MG63 (cell line): Measurements from ENCODE around the gene FRAS1. TPM values are rescaled to one million over a fixed set of nuclear protein-coding genes. Genes with fewer than 3 reads are reported as not detected.

Source experiments
- DNase-seq: peaks from one replicate; pipeline ENCODE4 v3.0.0-alpha.2; 2020
- H3K27me3 ChIP-seq: fragments of 250-450 bp; sonication (Bioruptor Pico); 2 replicates; pipeline ENCODE4 v1.5.1; 2020; ENCODE audit warnings: mild to moderate bottlenecking, moderate library complexity
- H3K36me3 ChIP-seq: fragments of 250-450 bp; sonication (Bioruptor Pico); 2 replicates; pipeline ENCODE4 v1.5.1; 2020; ENCODE audit warnings: mild to moderate bottlenecking, moderate library complexity
- H3K4me3 ChIP-seq: fragments of 250-450 bp; sonication (Bioruptor Pico); 2 replicates; pipeline ENCODE4 v1.5.1; 2020; ENCODE audit warnings: mild to moderate bottlenecking, moderate library complexity
- H3K9me3 ChIP-seq: fragments of 250-450 bp; sonication (Bioruptor Pico); 2 replicates; pipeline ENCODE4 v1.5.1; 2020; ENCODE audit warnings: mild to moderate bottlenecking, moderate library complexity
- total RNA-seq: library from RNA; depleted of rRNA; stranded (reverse); fragments of >200 nt; shearing (Covaris generic); gene quantifications from 2 replicates; pipeline ENCODE4 v1.2.3, GENCODE V29; 2014; ENCODE audit warnings: low replicate concordance

FRAS1 gene
- total RNA-seq, 1 experiment from 2014 or later = 0.03 TPM

DNA sequence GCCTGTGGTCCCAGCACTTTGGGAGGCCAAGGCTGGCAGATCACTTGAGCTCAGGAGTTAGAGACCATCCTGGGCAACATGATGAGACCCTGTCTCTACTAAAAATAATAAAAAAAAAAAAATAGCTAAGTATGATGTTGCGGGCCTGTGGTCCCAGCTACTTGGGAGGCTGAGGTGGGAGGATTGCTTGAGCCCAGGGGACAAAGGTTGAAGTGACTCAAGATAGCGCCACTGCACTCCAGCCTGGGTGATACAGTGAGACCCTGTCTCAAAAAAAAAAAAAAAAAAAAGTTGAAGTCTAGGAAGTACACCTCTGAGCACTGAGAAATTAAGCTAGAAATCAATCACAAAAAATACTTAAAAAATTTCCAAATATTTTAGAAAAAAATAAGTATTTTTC is 86.5 kb downstream of the FRAS1 start:
- Histone ChIP-seq H3K4me3 (no peak overlapping the region), H3K27me3 (no peaks in the 10 kb centered on the region), H3K36me3 (no peaks in the 10 kb centered on the region), H3K9me3 (no peaks in the 10 kb centered on the region)
- DNase-seq = no peak

DNA sequence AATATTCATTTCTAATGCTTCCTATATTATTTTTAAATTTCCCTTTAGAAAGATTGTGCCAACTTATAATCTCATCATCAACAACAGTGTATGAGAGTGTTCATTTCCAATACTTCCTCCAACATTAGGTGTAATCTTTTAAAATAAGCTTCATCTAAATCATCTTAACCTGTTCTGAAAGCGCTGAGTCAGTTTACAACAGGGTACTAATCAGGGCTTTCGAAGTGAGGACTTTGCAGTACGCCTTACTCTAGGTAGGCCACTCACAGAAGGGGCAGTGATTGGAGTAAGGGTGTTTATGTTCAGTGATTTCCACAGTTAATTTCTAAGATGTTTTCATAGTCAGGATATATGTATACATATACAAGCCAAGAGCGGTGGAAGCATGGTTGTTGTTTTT is 87.9 kb downstream of the FRAS1 start:
- DNase-seq = no peak
- Histone ChIP-seq H3K9me3 (no peaks in the 10 kb centered on the region), H3K36me3 (no peaks in the 10 kb centered on the region), H3K27me3 (no peaks in the 10 kb centered on the region), H3K4me3 (no peak overlapping the region)

DNA sequence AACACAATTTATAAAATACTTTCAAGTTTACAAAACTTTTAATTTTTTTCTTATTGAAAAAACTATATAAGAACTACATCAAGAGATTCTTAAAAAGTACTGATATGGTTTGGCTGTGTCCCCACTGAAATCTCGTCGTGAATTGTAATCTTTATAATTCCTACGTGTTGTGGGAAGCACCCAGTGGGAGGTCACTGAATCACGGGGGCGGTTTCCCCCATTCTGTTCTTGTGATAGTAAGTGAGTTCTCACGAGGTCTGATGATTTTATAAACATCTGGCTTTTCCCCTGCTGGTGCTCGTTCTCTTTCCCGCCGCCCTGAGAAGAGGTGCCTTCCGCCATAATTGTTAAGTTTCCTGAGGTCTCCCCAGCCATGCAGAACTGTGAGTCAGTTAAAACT is 88.5 kb downstream of the FRAS1 start:
- H3K27me3 ChIP-seq = no peaks in the 10 kb centered on the region

DNA sequence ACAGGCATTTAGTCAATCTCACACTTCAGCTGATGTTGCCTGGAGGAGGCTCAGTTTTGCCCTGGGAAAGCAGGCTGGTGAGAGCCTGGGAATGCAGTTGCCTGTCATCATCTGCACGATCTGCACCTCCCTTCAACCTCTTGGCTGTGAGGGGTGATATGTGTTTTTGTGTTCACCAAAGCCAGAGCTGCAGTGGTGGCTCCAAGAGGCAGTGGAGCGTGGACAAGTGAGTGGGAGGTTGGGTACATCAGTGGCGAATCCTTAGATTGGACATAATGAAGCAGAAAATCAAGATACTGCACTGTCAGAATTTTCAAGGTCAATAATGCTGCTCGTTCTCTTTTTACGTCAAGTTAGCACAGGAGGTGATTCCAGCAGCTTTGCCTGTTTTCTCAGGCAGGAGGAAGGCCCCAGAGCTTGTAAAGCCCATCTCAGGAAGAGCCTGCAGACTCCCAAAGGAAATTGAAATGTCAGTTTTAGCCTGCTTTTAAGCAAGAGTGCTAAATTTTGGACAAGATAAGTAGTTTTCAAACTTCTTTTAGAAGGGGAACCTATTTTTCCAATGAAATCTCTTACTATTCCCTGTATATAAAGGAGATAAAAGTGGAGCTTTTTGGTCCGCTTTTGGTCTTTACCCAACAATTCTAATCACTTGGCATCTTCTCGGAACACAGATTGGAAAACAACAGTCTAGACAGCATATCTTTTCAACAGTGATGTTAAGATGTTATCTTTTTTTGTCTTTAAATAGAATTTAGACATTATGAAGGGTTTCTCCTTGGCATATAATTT is 92.8 kb downstream of the FRAS1 start:
- no peak for DNase-seq
- Histone ChIP-seq H3K36me3 (no peaks in the 10 kb centered on the region), H3K4me3 (no peak overlapping the region), H3K27me3 (no peaks in the 10 kb centered on the region), H3K9me3 (no peaks in the 10 kb centered on the region)

More for the DNA sequence above, 88.5 kb downstream of the FRAS1 start:
- no peaks in the 10 kb centered on the region for H3K9me3 ChIP-seq
- DNase-seq = no peak
- no peak overlapping the region for H3K4me3 ChIP-seq
- H3K36me3 ChIP-seq = no peaks in the 10 kb centered on the region

DNA sequence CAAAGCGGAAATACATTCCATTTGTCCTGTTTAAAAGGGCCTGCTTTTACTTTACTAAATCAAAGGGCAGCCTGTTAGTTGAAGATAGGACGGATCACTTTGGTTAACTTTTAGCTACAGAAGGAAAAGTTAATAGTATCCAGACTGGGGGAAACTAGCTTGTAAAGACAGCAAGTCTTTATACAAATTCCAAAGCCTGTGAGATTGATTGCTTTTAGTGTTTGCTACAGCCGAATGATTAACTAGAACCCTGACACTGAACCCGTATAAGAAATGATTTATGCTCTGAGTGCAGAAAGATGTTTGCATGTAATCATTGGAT is 93.4 kb downstream of the FRAS1 start:
- Histone ChIP-seq H3K27me3 (no peaks in the 10 kb centered on the region), H3K9me3 (no peaks in the 10 kb centered on the region), H3K4me3 (no peak overlapping the region), H3K36me3 (no peaks in the 10 kb centered on the region)
- no peak for DNase-seq

DNA sequence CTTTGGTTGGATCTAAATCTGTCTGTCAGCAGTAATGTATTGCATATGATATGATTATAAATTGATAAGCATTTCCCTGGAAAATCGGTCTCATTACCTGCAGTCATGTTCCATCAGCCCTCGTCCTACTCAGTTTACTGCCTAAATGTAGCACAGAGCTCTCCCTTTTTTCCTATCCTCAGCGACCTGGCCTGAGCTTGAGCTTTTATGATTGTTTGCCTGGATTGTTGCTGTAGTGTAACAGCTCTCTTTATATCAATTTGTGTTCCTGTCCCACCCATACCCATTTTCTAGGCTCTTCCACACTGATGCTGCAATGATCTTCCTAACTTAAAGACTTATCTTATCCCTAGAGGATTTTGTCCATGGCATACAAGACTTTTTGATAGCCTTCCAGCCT is 95.7 kb downstream of the FRAS1 start:
- no peak overlapping the region for H3K4me3 ChIP-seq
- H3K27me3 ChIP-seq = no peaks in the 10 kb centered on the region
- DNase-seq = no peak
- H3K9me3 ChIP-seq = no peaks in the 10 kb centered on the region
- H3K36me3 ChIP-seq = no peaks in the 10 kb centered on the region

DNA sequence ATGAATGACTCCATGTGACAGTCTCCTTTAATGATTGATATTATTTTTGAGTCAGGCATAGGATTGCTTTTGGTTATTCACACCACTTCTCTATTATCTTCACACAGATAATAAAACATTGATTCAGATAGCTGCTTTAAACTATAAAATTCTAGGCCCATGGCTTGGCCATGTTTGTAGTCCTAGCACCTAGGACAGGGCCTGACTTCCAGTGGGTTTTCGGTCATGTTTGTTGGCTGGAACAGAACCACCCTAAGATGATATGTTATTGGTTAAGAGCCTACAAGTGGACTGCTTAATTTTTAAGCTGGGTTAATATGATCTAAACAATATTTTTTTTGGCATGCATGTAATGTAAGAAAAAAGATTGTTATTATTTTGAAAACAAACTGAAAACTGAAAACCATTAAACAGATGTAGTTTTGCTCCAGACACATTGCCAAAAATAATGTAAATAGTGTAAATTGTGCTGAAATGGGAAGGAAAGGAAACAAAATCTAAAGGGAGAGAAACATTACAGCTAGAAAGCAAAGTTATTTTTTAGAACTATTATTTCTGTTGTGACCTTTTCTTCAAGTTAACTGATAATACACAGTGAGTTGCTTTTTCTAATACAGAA is 98.0 kb downstream of the FRAS1 start:
- H3K9me3 ChIP-seq = no peaks in the 10 kb centered on the region
- H3K4me3 ChIP-seq = no peak overlapping the region
- no peaks in the 10 kb centered on the region for H3K27me3 ChIP-seq
- DNase-seq = no peak
- H3K36me3 ChIP-seq = no peaks in the 10 kb centered on the region

DNA sequence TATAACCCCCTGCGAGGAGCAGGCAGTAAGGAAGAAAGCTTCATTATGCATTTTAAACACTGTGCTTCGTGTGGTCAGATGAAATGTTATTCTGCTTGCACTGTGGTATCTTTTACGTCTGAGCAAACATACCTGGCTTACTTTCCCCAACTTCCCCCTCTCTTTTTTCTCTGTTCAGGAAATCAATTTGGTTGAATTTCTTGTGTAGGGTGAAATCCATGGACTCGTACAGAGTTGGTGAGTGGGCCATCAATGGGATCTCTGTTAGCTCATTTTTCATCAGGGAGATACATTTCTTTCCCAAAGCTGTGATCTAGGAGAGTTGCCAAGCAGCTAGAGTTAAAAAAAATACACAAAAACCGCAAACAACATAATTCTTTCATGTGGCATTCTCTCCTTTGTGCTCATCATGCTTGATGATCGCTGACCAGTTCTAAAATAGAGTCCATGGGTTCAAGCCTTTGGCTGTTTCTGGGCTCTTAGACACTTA is 98.5 kb downstream of the FRAS1 start:
- Histone ChIP-seq H3K36me3 (no peaks in the 10 kb centered on the region), H3K9me3 (no peaks in the 10 kb centered on the region), H3K4me3 (no peak overlapping the region), H3K27me3 (no peaks in the 10 kb centered on the region)
- no peak for DNase-seq

DNA sequence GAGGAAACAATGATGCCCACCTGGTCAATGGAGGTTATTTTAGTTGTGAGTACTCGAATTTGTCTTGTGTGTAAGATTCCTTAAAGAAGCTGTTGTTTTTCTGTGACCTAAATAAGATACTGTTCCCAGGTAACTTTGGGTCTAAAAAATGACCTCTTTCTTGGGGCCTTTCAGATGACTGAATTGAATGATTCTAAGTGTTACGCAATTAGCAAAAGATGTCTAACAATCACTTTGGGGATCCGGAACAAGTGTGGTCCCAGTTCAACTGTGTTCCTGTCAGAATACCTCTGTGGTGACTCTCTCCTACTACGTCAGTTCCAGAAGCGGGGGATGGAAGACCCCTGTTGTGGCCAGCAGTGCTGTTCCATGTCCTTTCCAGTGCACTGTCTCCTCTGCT is 99.4 kb downstream of the FRAS1 start:
- Histone ChIP-seq H3K4me3 (no peak overlapping the region), H3K9me3 (no peaks in the 10 kb centered on the region), H3K36me3 (no peaks in the 10 kb centered on the region), H3K27me3 (no peaks in the 10 kb centered on the region)
- no peak for DNase-seq

DNA sequence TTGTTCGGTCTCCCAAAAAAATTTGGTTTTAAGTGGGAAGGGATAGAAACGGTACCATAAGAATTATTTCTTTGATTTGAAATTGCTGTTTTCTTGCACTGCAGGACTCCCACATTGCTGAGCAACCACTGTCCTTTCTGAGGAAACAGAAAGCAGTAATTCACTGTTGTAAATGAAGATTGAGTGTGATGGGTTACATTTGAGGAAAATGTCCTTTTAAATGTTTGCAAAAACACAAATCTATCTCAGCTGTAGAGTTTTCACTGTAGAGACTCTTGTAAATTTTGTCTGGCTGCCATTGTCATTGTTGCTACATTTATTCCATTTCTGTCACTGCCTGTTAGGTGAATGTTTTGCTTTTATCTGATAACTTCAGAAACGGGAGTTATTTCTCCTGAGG is 105.2 kb downstream of the FRAS1 start:
- no peak overlapping the region for H3K4me3 ChIP-seq
- DNase-seq = no peak
- H3K27me3 ChIP-seq = no peaks in the 10 kb centered on the region; the same call in 1 of the 2 replicates
- H3K36me3 ChIP-seq = no peaks in the 10 kb centered on the region
- no peaks in the 10 kb centered on the region for H3K9me3 ChIP-seq

DNA sequence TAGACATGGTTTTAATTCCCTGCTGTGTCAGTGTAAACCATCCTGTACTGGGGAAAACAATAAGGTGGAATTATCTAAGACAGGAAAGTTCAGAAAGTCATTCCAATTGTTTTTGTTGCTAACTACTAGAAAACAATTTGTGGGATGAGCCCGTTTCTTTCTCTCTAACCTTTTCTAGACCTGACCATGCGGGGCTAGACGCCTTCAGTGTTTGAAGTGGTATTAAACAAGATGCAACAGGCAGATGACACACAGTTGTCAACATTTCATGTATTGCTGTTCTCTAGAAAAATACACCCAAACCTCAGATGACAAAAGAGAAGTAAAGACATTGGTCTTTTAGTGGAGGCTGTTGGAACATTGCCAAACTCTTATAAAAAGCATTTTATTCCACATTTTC is 105.7 kb downstream of the FRAS1 start:
- Histone ChIP-seq H3K27me3 (no peaks in the 10 kb centered on the region; the same call in 1 of the 2 replicates), H3K9me3 (no peaks in the 10 kb centered on the region), H3K4me3 (no peak overlapping the region), H3K36me3 (no peaks in the 10 kb centered on the region)
- DNase-seq = no peak

DNA sequence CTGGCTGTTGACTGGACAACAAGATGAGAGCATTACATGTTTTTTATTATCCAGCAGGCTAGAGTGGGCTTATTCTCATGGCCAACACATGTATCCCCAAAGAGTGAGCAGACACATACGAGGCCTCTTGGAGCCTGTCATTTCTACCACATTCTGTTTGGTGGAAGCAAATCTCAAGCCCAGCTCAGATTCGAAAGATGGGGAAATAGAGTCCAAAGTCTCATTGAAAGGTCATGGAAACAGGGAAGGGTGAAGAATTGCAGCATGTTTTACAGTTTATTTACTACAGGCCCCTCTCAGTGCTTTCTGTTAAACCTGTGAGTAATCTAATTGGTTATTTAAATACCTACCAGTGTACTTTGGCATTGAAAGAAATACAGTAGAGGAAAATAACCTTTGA is 108.6 kb downstream of the FRAS1 start:
- no peaks in the 10 kb centered on the region; the same call in 1 of the 2 replicates for H3K27me3 ChIP-seq

DNA sequence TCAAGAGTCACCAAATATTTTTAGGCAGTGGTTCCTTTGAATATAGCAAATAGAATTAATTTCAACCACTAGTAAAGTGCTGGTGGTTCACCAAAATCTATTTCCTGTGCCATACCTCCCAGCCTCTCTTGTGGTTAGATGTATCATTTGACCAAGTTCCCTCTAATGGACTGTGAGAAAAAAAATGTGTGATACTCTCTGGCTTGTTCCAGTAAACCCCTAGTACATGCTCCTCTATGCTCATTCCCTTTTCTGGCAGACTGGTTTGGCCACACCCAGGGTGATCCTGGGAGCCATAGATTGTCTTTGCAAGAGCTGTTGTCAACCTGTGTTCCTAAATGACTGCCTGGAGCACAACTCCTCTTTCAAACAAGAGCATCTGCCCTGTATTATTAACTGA is 109.5 kb downstream of the FRAS1 start:
- no peak for DNase-seq
- H3K4me3 ChIP-seq = no peak overlapping the region
- H3K36me3 ChIP-seq = no peaks in the 10 kb centered on the region
- H3K9me3 ChIP-seq = no peaks in the 10 kb centered on the region
- H3K27me3 ChIP-seq = no peaks in the 10 kb centered on the region; the same call in 1 of the 2 replicates

More for the DNA sequence above, 108.6 kb downstream of the FRAS1 start:
- no peak for DNase-seq
- Histone ChIP-seq H3K36me3 (no peaks in the 10 kb centered on the region), H3K9me3 (no peaks in the 10 kb centered on the region), H3K4me3 (no peak overlapping the region)

DNA sequence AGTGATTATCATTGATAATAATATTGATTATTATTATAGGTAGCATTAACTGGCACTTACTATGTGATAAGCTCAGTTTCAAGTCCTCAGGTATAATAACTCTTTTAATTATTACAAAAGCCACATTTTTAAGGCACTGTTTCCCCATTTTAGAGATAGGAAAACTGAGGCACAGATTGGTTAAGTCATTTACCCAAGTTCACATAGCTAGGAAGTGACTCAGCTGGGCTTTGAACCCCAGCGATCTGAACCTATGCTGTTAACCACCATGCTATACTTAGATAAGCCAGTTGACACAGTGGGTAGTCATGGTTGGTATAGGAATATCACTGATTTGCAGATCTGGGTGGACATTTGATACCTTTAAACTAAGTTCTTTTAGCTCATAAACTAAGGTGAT is 110.4 kb downstream of the FRAS1 start:
- Histone ChIP-seq H3K36me3 (no peaks in the 10 kb centered on the region), H3K9me3 (no peaks in the 10 kb centered on the region), H3K4me3 (no peak overlapping the region), H3K27me3 (no peaks in the 10 kb centered on the region; the same call in 1 of the 2 replicates)
- no peak for DNase-seq

DNA sequence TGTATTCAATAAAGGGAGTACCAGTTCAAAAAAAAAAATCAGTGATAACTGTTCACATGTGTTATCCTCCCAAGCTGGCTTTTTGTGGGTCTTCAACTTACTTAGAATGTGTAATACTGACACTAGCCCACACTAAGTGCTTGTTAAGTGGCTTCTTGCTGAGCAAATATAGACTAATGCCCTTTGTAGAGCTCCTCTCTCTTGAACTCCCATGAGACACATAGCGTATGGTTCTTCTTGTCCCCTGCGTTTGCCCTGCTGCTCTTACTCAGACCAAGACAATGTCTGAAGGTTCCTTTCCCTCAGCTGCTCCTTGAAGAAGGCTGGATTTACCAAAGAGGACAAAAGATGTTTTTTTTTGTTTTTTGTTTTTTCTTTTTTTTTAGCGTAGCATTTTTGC is 110.9 kb downstream of the FRAS1 start:
- Histone ChIP-seq H3K4me3 (no peak overlapping the region), H3K27me3 (no peaks in the 10 kb centered on the region; the same call in 1 of the 2 replicates), H3K9me3 (no peaks in the 10 kb centered on the region), H3K36me3 (no peaks in the 10 kb centered on the region)
- DNase-seq = no peak

DNA sequence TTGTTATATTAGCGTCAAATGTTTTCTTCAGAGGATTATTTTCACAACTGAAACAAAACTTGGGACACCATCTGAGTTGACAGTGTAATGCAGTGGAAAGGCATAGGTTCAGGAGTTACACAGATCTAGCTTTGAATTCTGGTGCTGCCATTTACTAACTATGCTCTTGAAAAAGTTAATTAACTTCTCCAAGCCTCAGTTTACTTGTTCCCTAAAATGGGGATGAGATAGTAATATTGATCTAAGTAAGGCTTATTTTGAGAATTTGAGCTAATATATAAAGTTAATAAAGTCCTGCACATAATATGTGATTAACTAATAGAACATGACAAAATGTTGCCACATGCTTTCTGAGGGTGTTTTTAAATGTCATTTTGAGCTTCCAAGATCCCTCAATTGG is 112.6 kb downstream of the FRAS1 start:
- no peak for DNase-seq
- Histone ChIP-seq H3K27me3 (no peaks in the 10 kb centered on the region; the same call in 1 of the 2 replicates), H3K9me3 (no peaks in the 10 kb centered on the region), H3K36me3 (no peaks in the 10 kb centered on the region), H3K4me3 (no peak overlapping the region)

DNA sequence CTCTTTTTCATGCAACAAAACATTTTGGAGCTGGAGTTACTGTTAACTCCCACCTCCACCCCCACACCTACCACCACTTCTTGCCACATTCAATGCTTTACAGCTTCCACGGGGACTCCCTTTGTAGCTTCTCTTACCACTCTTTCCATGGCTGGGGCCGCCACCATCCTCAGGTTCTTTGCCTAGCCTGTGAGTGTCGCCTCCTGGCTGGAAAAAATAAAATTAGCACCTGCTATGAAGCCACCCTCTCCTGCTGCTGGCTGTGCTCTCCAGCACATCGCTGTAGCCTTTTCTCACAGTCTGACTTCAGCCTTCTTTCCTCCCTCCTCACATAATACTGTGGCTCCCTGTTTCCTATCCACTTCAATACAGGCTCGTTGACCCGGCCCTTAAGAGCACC is 114.4 kb downstream of the FRAS1 start:
- Histone ChIP-seq H3K27me3 (no peaks in the 10 kb centered on the region), H3K9me3 (no peaks in the 10 kb centered on the region), H3K36me3 (no peaks in the 10 kb centered on the region), H3K4me3 (no peak overlapping the region)
- DNase-seq = no peak

DNA sequence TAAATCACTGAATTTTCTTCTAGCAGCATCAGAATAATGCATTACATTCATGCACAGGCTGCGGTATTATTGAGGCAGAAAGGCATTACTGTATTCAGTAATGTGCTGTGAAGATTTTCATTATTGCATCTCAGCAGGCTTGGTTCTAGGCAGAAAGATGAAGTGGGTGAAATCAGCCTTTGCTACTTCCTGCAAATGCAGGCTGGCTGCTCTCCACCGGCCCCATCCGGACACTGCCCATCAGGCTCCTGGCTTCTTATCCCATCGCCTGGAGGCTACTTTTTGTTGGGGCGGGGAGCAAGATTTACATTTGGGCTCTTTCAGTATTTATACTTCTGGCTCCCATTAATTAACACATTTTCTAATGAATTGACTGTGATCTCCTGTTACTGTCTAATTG is 117.8 kb downstream of the FRAS1 start:
- DNase-seq = no peak
- Histone ChIP-seq H3K36me3 (no peaks in the 10 kb centered on the region), H3K9me3 (no peaks in the 10 kb centered on the region), H3K27me3 (no peaks in the 10 kb centered on the region), H3K4me3 (no peak overlapping the region)
